ENCODE measurements around the gene UTP25. TPM values are rescaled to one million over a fixed set of nuclear protein-coding genes. Genes with fewer than 3 reads are reported as not detected.

UTP25 gene
- total RNA-seq, 3 donors from 2014 or later (not counting 1 experiment from before 2014, with no cell fraction given), result 6.0 to 8.9 (median 8.3) TPM

DNA sequence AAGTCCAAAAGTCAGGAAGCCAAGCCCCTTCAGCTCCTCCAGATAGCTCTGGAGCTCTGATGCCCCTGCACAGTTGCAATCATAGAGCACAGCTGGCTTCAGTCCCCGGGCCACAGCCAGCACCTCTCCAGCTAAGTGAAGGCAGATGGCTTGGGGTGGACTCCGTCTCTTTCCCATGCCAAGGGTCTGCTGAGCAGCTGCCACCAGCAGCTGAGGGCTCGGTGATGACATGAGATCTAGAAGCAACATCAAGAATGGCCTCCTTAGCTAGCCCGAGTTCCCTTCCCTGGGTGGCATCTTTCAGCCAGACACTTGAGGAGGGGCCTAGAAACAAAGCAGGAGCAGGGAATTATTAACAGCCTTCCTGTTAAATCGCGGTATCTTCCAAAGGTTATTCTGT, 44.4 kb upstream of the UTP25 start:
- H3K36me3 Mint-ChIP-seq, result peaks cover 32% of the 10 kb centered on the region
- 88% methylated on average over 6 of the region's 6 CpGs for WGBS (ENCODE audit: insufficient coverage)
- Histone ChIP-seq H3K4me3 (ENCODE audit: low read length) (no peak overlapping the region), H3K4me1 (ENCODE audit: control insufficient read depth, insufficient read depth, low read length) (peaks cover 19% of the 10 kb centered on the region), H3K27ac (ENCODE audit: low read length) (peak overlapping the region; percentile 94), H3K36me3 (ENCODE audit: control insufficient read depth, insufficient read depth, low read length) (peaks cover 44% of the 10 kb centered on the region), H3K27me3 (ENCODE audit: control insufficient read depth, insufficient read depth, low read length) (no peaks in the 10 kb centered on the region), H3K9me3 (ENCODE audit: control insufficient read depth, insufficient read depth, low read length) (no peaks in the 10 kb centered on the region)
- no peak overlapping the region for H3K4me3 Mint-ChIP-seq
- H3K9me3 Mint-ChIP-seq, result no peaks in the 10 kb centered on the region
- no peak for DNase-seq
- peaks cover 0 to 3% of the 10 kb centered on the region in 2 donors for H3K27me3 Mint-ChIP-seq (ENCODE audit: low read depth in 2 of 2)
- TF ChIP-seq, protein P1, sequence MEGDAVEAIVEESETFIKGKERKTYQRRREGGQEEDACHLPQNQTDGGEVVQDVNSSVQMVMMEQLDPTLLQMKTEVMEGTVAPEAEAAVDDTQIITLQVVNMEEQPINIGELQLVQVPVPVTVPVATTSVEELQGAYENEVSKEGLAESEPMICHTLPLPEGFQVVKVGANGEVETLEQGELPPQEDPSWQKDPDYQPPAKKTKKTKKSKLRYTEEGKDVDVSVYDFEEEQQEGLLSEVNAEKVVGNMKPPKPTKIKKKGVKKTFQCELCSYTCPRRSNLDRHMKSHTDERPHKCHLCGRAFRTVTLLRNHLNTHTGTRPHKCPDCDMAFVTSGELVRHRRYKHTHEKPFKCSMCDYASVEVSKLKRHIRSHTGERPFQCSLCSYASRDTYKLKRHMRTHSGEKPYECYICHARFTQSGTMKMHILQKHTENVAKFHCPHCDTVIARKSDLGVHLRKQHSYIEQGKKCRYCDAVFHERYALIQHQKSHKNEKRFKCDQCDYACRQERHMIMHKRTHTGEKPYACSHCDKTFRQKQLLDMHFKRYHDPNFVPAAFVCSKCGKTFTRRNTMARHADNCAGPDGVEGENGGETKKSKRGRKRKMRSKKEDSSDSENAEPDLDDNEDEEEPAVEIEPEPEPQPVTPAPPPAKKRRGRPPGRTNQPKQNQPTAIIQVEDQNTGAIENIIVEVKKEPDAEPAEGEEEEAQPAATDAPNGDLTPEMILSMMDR (IDR thresholded peaks at IDR 0.05), result no peak
- peak overlapping the region; percentile 95 to 98 for H3K27ac Mint-ChIP-seq
- intact Hi-C loops (cut with micrococcal nuclease), result no loop called here
- H3K4me1 Mint-ChIP-seq, result peaks cover 43 to 47% of the 10 kb centered on the region in 2 donors
- no peak for ATAC-seq

DNA sequence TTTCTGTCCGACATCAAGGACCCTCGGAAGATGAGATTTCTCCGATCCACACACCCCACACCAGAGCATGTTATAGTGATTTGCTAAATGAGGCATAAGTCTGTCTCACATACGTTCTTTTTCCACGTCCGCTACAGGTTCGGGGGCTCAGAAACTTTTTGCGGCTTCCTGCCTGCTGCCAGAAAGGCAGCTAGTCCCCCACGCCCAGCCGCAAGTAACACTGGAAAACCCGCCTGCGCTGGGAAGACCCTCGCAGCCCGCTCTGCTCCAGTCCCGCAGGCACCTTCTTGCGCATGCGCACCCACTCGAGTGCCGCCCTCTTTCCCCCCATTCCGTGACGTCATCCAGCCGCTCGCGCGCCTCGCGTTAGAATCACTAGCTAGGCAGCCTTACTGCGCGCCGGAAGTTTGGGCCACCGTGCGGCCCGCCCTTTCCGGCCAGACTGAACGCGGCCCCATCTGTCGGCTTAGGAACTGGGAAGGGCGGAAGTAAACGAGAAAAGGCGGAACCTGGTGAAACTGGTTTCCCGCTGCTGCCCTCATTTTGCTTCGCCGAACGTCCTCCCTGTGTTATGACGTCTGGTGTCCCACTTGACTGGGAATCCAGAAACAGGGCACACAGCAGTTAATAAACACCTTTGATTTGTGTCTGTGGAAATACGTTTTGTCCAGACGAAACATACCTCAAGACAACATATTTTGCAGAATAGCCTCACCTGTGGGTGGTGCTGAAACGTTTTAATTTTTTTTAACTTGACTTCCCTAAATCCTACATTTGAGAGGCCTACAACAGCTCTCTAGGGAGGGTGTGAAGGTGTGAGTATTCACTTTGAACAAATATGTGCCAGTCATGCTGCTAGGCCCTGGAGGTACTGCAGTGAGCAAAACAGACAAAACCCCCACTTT, 43.3 kb upstream of the UTP25 start, which contains the start of gene C1orf74:
C1orf74 (minus strand) TSS at position 295 of the 905 bp plus-strand sequence. CDS start 925 bp downstream, outside the sequence.
- Histone ChIP-seq H3K9me3 (ENCODE audit: control insufficient read depth, insufficient read depth, low read length) (no peaks in the 10 kb centered on the region), H3K27me3 (ENCODE audit: control insufficient read depth, insufficient read depth, low read length) (no peaks in the 10 kb centered on the region), H3K27ac (ENCODE audit: low read length) (peak within 1 kb of the TSS; percentile 94), H3K36me3 (ENCODE audit: control insufficient read depth, insufficient read depth, low read length) (peaks cover 33% of the 10 kb centered on the region), H3K4me1 (ENCODE audit: control insufficient read depth, insufficient read depth, low read length) (peaks cover 19% of the 10 kb centered on the region), H3K4me3 (ENCODE audit: low read length) (peak within 1 kb of the TSS; percentile 66)
- Mint-ChIP-seq H3K4me1 (peaks cover 31 to 36% of the 10 kb centered on the region in 2 donors), H3K4me3 (peak within 1 kb of the TSS; percentile 95), H3K27me3 (ENCODE audit: low read depth in 2 of 2) (peaks cover 0 to 3% of the 10 kb centered on the region in 2 donors), H3K9me3 (no peaks in the 10 kb centered on the region), H3K36me3 (peaks cover 21% of the 10 kb centered on the region), H3K27ac (peak within 1 kb of the TSS; percentile 95 to 98)
- WGBS (ENCODE audit: insufficient coverage), result 0% methylated on average over 42 of the region's 48 CpGs
- DNase-seq (peak; percentile 100), ATAC-seq (peak; percentile 98 to 100 (median 99))
- TF ChIP-seq, protein P1 (IDR thresholded peaks at IDR 0.05), result no peak
- intact Hi-C loops (cut with micrococcal nuclease), result loop anchor here (1.0 kb wide), 2 partner anchors 15 to 43 kb away; partner anchors contain the start of gene UTP25

DNA sequence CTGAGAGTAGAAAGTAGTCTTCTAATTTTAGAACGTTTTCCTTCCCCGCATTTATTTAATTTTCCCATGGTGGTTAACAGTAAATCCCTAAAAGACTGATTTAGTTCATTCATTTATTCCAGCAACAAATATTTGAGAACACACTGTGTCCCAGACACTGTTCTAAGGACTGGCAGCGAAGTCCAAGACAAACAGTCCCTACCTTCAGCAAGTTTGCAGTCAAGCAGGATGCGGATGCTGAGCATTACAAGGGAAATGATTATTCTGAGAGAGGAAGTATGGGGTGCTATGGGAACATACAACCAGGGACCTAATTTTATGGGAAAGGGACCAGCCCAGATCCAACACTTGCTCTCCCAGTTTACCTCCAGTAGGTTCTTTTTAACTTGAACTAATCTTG, 42.2 kb upstream of the UTP25 start:
- ATAC-seq, result no peak
- peaks cover 19% of the 10 kb centered on the region for H3K4me1 ChIP-seq (ENCODE audit: control insufficient read depth, insufficient read depth, low read length)
- TF ChIP-seq, protein P1 (IDR thresholded peaks at IDR 0.05), result no peak
- Mint-ChIP-seq H3K27me3 (ENCODE audit: low read depth in 2 of 2) (peaks cover 0 to 3% of the 10 kb centered on the region in 2 donors), H3K36me3 (peaks cover 28% of the 10 kb centered on the region), H3K27ac (peak overlapping the region; percentile 95 to 98), H3K4me1 (peaks cover 27% of the 10 kb centered on the region in 2 donors), H3K4me3 (peak overlapping the region; percentile 37), H3K9me3 (no peaks in the 10 kb centered on the region)
- intact Hi-C loops (cut with micrococcal nuclease), result no loop called here
- 95% methylated on average over 4 of the region's 4 CpGs for WGBS (ENCODE audit: insufficient coverage)
- no peaks in the 10 kb centered on the region for H3K9me3 ChIP-seq (ENCODE audit: control insufficient read depth, insufficient read depth, low read length)
- H3K36me3 ChIP-seq (ENCODE audit: control insufficient read depth, insufficient read depth, low read length), result peaks cover 23% of the 10 kb centered on the region
- no peak overlapping the region for H3K27ac ChIP-seq (ENCODE audit: low read length)
- no peak for DNase-seq
- H3K27me3 ChIP-seq (ENCODE audit: control insufficient read depth, insufficient read depth, low read length), result no peaks in the 10 kb centered on the region
- H3K4me3 ChIP-seq (ENCODE audit: low read length), result no peak overlapping the region

Data from natural killer cell (primary cell).